Activated CD4-positive, CD25-positive, alpha-beta regulatory T cell treated with anti-CD3 and anti-CD28 coated beads, Interleukin-2, amount 50 U/mL, for 72 hours (primary cell): ENCODE measurements around the gene LRRC61.
"Not testable (repeated sequence)": the region's sequence is repeated elsewhere in the genome, so short reads cannot be mapped to it uniquely, and the experiment has no call there.

ENCODE experiments used
- DNase-seq: peaks from one replicate; pipeline ENCODE4 v3.0.0; 2021

The LRRC61 gene

DNA sequence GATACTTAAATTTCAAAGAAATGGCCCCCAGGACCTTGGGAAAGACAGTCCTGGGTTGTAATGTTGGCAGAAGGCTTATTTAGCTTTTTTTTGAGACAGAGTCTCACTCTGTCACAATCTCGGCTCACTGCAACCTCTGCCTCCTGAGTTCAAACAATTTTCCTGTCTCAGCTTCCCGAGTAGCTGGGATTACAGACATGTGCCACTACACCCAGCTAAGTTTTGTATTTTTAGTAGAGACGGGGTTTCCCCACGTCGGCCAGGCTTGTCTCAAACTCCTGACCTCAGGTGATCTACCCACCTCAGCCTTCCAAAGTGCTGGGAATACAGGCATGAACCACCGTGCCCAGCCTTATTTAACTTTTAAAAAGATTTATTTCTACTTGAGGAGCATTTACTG is 62.7 kb downstream of the LRRC61 start:
- not testable (repeated sequence) for DNase-seq
